Panc1 (cell line): ENCODE results near the gene SECTM1. TPM values are rescaled to one million over a fixed set of nuclear protein-coding genes. Genes with fewer than 3 reads are reported as not detected.

Experiments
- ATAC-seq: fragments of 200-7000 bp; cut with Tn5 transposase; 2 replicates; pipeline ENCODE4 v1.9.1; 2020; ENCODE audit warnings: mild to moderate bottlenecking, moderate library complexity
- BruUV-seq: library from RNA; stranded (reverse); fragments of 400-500 nt; replicated peaks from 2 replicates; lab custom pipeline; 2021; lab: Mats Ljungman, UMichigan
- CTCF ChIA-PET: fragments of 300-600 bp; sonication (Branson Sonifier 250); formaldehyde crosslinking; loops from one replicate; lab custom pipeline; 2022; ENCODE audit warnings: antibody characterized with exemption; lab: Charles Lee
- POLR2A ChIA-PET: fragments of 300-600 bp; sonication (Branson Sonifier 250); formaldehyde crosslinking; loops from one replicate; lab custom pipeline; 2022; ENCODE audit warnings: antibody characterized with exemption; lab: Charles Lee
- DNase-seq: peaks from one replicate; pipeline ENCODE4 v3.0.0-alpha.2; 2010; ENCODE audit warnings: low read depth, low spot score
- H3K27ac ChIP-seq: 2 replicates; pipeline ENCODE4 v1.5.1; 2011; ENCODE audit warnings: mild to moderate bottlenecking, low read length, inconsistent platforms
- H3K27me3 ChIP-seq: fragments of 200-500 bp; sonication (Bioruptor generic); 2 replicates; pipeline ENCODE4 v1.6.0; 2014; ENCODE audit warnings: low read length, inconsistent platforms; ENCODE audit not compliant: control insufficient read depth, insufficient read depth
- H3K36me3 ChIP-seq: fragments of 200-500 bp; sonication (Bioruptor generic); 2 replicates; pipeline ENCODE4 v1.5.1; 2014; ENCODE audit warnings: inconsistent platforms, mild to moderate bottlenecking, low read length, moderate library complexity; ENCODE audit not compliant: control insufficient read depth, insufficient read depth
- H3K4me1 ChIP-seq: 2 replicates; pipeline ENCODE4 v1.5.1; 2011; ENCODE audit warnings: inconsistent platforms, mild to moderate bottlenecking, low read length, moderate library complexity; ENCODE audit not compliant: control insufficient read depth, insufficient read depth
- H3K4me3 ChIP-seq, 2 experiments: 2 replicates each; pipeline ENCODE4 v1.5.1; 2011 to 2012; ENCODE audit warnings: low read depth in 2 of 2, low read length in 2 of 2, mild to moderate bottlenecking in 2 of 2, inconsistent platforms in 1 of 2, moderate library complexity in 1 of 2
- H3K9me3 ChIP-seq: fragments of 200-500 bp; sonication (Bioruptor generic); 2 replicates; pipeline ENCODE4 v1.5.1; 2014; ENCODE audit warnings: low read depth, mild to moderate bottlenecking, inconsistent platforms, low read length, moderate library complexity; ENCODE audit not compliant: control insufficient read depth, insufficient read depth
- CTCF ChIP-seq: fragments of 450-650 bp; IDR thresholded peaks from 2 replicates; pipeline ENCODE4 v1.5.1; 2017; ENCODE audit warnings: mild to moderate bottlenecking
- POLR2AphosphoS5 ChIP-seq: IDR thresholded peaks from 2 replicates; pipeline ENCODE4 v1.6.1; 2012; ENCODE audit warnings: mild to moderate bottlenecking, low read depth, low read length, moderate library complexity
- SIN3A ChIP-seq: IDR thresholded peaks from 2 replicates; pipeline ENCODE4 v1.6.1; 2012; ENCODE audit warnings: low read depth, mild to moderate bottlenecking, low read length, moderate library complexity, borderline replicate concordance; ENCODE audit not compliant: insufficient read depth
- TCF7L2 ChIP-seq: IDR thresholded peaks from 2 replicates; pipeline ENCODE4 v1.6.1; 2011; ENCODE audit warnings: mild to moderate bottlenecking, low read depth, low read length, inconsistent platforms
- in situ Hi-C: cut with HindIII; loops from 2 replicates; pipeline ENCODE4 v1.10.0; 2016; ENCODE audit warnings: low sequenced_read_pairs, low pct_unique_long_range_greater_than_20kb
- intact Hi-C: fragments of 100-400 bp; cut with micrococcal nuclease; formaldehyde crosslinking; loops from one replicate; pipeline ENCODE4 v1.10.0; 2022; ENCODE audit not compliant: unreplicated experiment
- total RNA-seq: library from RNA; stranded (reverse); gene quantifications from one replicate; pipeline ENCODE4 v1.2.1, GENCODE V29; 2021; ENCODE audit not compliant: unreplicated experiment
- TF ChIP-seq, protein P1 (sequence below), 2 experiments: IDR thresholded peaks; 2 replicates each; pipeline ENCODE4 v1.6.1; 2011 to 2012; ENCODE audit warnings: low read depth in 2 of 2, control low read depth in 1 of 2, low read length in 1 of 2, mild to moderate bottlenecking in 1 of 2, moderate library complexity in 1 of 2; ENCODE audit not compliant: insufficient read depth in 1 of 2

Gene SECTM1
- total RNA-seq, 1 experiment from 2014 or later = 5.4 TPM

DNA sequence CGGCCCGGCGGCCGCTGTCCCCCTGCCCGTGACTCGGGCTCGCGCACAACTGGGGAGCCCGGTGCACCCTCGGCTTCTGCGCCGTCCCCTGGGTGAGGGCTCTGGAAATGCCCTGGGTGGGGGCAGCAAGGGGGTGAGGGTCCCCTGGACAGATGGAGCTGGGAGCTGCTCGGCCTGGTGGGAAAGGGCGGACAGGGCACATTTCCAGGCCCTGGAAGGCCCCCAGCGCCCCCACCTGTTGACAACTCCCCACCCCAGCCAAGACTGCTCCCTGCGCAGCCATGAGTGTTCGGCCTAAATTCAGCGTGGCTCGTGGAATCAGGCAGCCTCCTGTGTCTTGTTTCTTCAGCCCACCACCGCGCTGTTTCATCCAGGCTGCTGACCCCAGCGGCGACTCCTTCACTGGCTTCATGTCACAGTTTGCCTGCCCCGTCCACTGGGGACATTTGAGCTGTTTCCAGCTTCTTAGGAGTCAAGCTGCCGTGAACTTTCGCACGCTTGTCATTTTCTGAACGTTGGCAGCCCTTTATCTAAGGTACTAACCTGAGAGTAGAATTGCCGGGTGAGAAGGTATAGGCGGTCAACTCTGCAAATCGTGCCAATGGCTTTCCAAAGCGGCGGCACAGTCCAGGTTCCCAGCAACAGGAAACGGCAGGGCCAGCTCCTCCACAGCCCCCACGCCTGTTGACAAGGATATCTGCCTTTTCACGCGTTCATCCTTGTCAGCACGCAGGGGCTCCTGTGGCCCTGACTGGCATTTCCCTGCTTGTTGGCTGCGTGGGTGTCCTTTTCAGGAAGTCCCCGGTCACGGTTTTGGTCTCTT is 38.9 kb upstream of the SECTM1 start:
- Histone ChIP-seq H3K4me1 (no peaks in the 10 kb centered on the region), H3K9me3 (no peaks in the 10 kb centered on the region), H3K27me3 (no peaks in the 10 kb centered on the region), H3K36me3 (no peaks in the 10 kb centered on the region), H3K4me3 (no peak overlapping the region), H3K27ac (no peak overlapping the region)
- TF ChIP-seq TCF7L2 = no peak
- no peak for TF ChIP-seq SIN3A
- TF ChIP-seq POLR2AphosphoS5 = no peak
- TF ChIP-seq, protein P1, sequence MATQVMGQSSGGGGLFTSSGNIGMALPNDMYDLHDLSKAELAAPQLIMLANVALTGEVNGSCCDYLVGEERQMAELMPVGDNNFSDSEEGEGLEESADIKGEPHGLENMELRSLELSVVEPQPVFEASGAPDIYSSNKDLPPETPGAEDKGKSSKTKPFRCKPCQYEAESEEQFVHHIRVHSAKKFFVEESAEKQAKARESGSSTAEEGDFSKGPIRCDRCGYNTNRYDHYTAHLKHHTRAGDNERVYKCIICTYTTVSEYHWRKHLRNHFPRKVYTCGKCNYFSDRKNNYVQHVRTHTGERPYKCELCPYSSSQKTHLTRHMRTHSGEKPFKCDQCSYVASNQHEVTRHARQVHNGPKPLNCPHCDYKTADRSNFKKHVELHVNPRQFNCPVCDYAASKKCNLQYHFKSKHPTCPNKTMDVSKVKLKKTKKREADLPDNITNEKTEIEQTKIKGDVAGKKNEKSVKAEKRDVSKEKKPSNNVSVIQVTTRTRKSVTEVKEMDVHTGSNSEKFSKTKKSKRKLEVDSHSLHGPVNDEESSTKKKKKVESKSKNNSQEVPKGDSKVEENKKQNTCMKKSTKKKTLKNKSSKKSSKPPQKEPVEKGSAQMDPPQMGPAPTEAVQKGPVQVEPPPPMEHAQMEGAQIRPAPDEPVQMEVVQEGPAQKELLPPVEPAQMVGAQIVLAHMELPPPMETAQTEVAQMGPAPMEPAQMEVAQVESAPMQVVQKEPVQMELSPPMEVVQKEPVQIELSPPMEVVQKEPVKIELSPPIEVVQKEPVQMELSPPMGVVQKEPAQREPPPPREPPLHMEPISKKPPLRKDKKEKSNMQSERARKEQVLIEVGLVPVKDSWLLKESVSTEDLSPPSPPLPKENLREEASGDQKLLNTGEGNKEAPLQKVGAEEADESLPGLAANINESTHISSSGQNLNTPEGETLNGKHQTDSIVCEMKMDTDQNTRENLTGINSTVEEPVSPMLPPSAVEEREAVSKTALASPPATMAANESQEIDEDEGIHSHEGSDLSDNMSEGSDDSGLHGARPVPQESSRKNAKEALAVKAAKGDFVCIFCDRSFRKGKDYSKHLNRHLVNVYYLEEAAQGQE (IDR thresholded peaks at IDR 0.05; ENCODE audit: insufficient read depth in 1 of 2, low read depth in 2 of 2, low read length in 1 of 2) = no peak
- no peak for TF ChIP-seq CTCF
- DNase-seq (no peak), ATAC-seq (peak; percentile 22; the same call in 1 of the 2 replicates)
- ChIA-PET POLR2A (interaction anchor here (1.1 kb wide), 1 partner anchor 11 kb away, joined by 6 read pairs; no protein-coding TSS in a partner anchor), CTCF (no interaction called here)
- in situ Hi-C loops (no loop called here), intact Hi-C loops (no loop called here)
- BruUV-seq = no TSS peak

DNA sequence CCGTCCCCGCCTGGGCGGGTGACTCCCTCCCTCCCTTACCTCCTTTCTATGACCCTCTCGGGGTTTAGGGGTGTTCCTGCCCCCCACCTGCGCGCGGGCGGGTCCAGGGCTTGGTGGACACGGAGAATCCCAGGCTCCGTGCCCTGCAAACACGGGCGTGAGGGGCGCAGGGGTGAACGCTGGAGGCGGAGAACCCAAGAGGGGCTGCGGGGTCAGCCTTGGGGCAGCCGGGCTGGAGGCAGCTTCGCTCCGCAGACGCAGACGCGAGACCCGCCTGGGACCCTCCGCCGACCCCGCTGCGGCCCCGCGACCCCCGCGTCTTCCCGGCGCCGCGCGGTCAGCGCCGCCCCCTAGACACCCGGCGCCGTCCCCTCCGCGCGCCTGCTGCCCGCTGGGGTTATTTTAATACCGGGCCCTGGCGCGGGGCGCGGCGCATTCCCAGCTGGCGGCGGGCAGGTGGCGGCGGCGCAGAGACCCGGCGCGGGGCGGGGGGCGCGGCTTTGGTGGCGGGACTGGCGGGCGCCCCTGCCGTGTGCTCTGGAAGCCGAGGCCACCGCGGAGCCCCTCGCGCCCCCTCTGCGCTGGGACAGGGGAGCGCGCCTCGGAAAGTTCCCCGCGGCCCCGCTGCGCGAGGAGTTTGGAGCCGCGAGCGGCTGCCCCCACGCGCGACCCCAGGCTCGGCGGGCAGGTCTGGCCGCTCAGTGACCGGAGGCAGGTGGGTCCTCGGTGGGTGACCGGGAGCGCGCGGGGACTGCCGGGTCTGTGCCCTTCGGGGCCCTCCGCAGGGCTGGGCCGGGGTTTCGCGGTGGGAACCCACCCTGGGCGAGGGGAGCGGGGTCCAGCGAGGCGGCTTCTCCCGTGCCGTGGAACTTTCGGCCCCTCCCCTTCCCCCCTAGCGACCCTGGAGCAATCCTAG is 38.0 kb upstream of the SECTM1 start, which contains the start of gene UTS2R:
TSS of gene UTS2R (plus strand) at position 433 of the 916 bp plus-strand sequence. CDS start 2,560 bp downstream, outside the sequence.
- Histone ChIP-seq H3K4me3 (no peak within 1 kb of the TSS), H3K27me3 (no peaks in the 10 kb centered on the region), H3K9me3 (no peaks in the 10 kb centered on the region), H3K4me1 (no peaks in the 10 kb centered on the region), H3K36me3 (no peaks in the 10 kb centered on the region), H3K27ac (no peak within 1 kb of the TSS)
- in situ Hi-C loops = no loop called here
- ATAC-seq (no peak), DNase-seq (no peak)
- CTCF ChIA-PET = interaction anchor here (0.6 kb wide), 1 partner anchor 40 kb away, joined by 5 read pairs; no protein-coding TSS in a partner anchor
- no peak for TF ChIP-seq CTCF
- no peak for TF ChIP-seq SIN3A
- intact Hi-C loops = no loop called here
- BruUV-seq = no TSS peak
- POLR2A ChIA-PET = interaction anchor here (1.1 kb wide), 1 partner anchor 10 kb away, joined by 6 read pairs; no protein-coding TSS in a partner anchor
